SK-N-SH (cell line): ENCODE results near the gene PNPLA1. TPM values are rescaled to one million over a fixed set of nuclear protein-coding genes. Genes with fewer than 3 reads are reported as not detected.

Experiments used
- CTCF ChIA-PET: fragments of 300-600, 350-600 bp; formaldehyde crosslinking; extraction: SDS; loops from one replicate; lab custom pipeline; 2021; lab: Yijun Ruan, JAX
- POLR2A ChIA-PET: fragments of 350-600 bp; sonication (Branson Sonifier 250); formaldehyde crosslinking; extraction: SDS; loops from one replicate; lab custom pipeline; 2020; ENCODE audit warnings: antibody characterized with exemption, inconsistent platforms; lab: Yijun Ruan, JAX
- DNase-seq: peaks from one replicate; pipeline ENCODE4 v3.0.0; 2012
- H2AFZ ChIP-seq: fragments of 200-600 bp; sonication (generic); 2 replicates; pipeline ENCODE4 v1.8.1; 2016; ENCODE audit warnings: antibody characterized with exemption, mild to moderate bottlenecking, low read depth
- H3F3A ChIP-seq: fragments of 200-600 bp; sonication (generic); replicated peaks from 2 replicates; pipeline ENCODE3; 2016; ENCODE audit warnings: antibody characterized with exemption, mild to moderate bottlenecking; ENCODE audit not compliant: insufficient read depth
- H3K27ac ChIP-seq, 2 experiments: fragments of 200-500 bp in 1 of 2; fragments of 200-600 bp in 1 of 2; sonication (Bioruptor generic) in 1 of 2; sonication (generic), shearing (Covaris generic) in 1 of 2; 2 replicates each; pipeline versions ENCODE4 v1.5.1 to v1.6.1; 2014 to 2016; ENCODE audit warnings: low read depth in 2 of 2, inconsistent platforms in 1 of 2, low read length in 1 of 2, mild to moderate bottlenecking in 1 of 2, mixed read lengths in 1 of 2
- H3K27me3 ChIP-seq: fragments of 200-600 bp; sonication (generic), shearing (Covaris generic); 2 replicates; pipeline ENCODE4 v1.6.1; 2016; ENCODE audit warnings: mixed run types; ENCODE audit not compliant: insufficient read depth
- H3K36me3 ChIP-seq, 2 experiments: fragments of 200-500 bp in 1 of 2; fragments of 200-600 bp in 1 of 2; sonication (Bioruptor generic) in 1 of 2; sonication (generic) in 1 of 2; replicated peaks in 1 of 2; 2 replicates each; pipeline versions ENCODE3 to v1.5.1; 2014 to 2016; ENCODE audit warnings: low read length in 1 of 2, mild to moderate bottlenecking in 1 of 2; ENCODE audit not compliant: insufficient read depth in 2 of 2, control insufficient read depth in 1 of 2
- H3K4me1 ChIP-seq, 2 experiments: fragments of 200-500 bp in 1 of 2; fragments of 200-600 bp in 1 of 2; sonication (Bioruptor generic) in 1 of 2; sonication (generic), shearing (Covaris generic) in 1 of 2; 2 replicates each; pipeline versions ENCODE4 v1.5.1 to v1.6.1; 2014 to 2016; ENCODE audit warnings: low read depth in 1 of 2, low read length in 1 of 2, mixed run types in 1 of 2; ENCODE audit not compliant: insufficient read depth in 2 of 2, control insufficient read depth in 1 of 2
- H3K4me2 ChIP-seq: fragments of 200-600 bp; sonication (generic), shearing (Covaris generic); 2 replicates; pipeline ENCODE4 v1.6.1; 2017; ENCODE audit warnings: mixed run types
- H3K4me3 ChIP-seq, 2 experiments: fragments of 200-500 bp in 1 of 2; fragments of 200-600 bp in 1 of 2; sonication (Bioruptor generic) in 1 of 2; sonication (generic), shearing (Covaris generic) in 1 of 2; 2 replicates each; pipeline versions ENCODE4 v1.5.1 to v1.8.1; 2014 to 2016; ENCODE audit warnings: low read depth in 2 of 2, inconsistent platforms in 1 of 2, low read length in 1 of 2, mild to moderate bottlenecking in 1 of 2, mixed read lengths in 1 of 2, moderate library complexity in 1 of 2
- H3K79me2 ChIP-seq: fragments of 200-600 bp; sonication (generic); 2 replicates; pipeline ENCODE4 v1.8.1; 2017; ENCODE audit warnings: mild to moderate bottlenecking; ENCODE audit not compliant: insufficient read depth
- H3K9ac ChIP-seq: fragments of 200-600 bp; sonication (generic); 2 replicates; pipeline ENCODE4 v1.6.1; 2017; ENCODE audit warnings: mixed run types
- H3K9me2 ChIP-seq: fragments of 200-600 bp; sonication (generic); 2 replicates; pipeline ENCODE4 v1.6.1; 2017; ENCODE audit warnings: mixed run types
- H3K9me3 ChIP-seq: fragments of 200-600 bp; sonication (generic); 2 replicates; pipeline ENCODE4 v1.6.1; 2017; ENCODE audit warnings: mixed run types, mild to moderate bottlenecking, moderate library complexity
- H4K20me1 ChIP-seq: fragments of 200-600 bp; sonication (generic); 2 replicates; pipeline ENCODE4 v1.6.1; 2017; ENCODE audit warnings: mild to moderate bottlenecking, mixed run types; ENCODE audit not compliant: insufficient read depth
- EP300 ChIP-seq, 2 experiments: IDR thresholded peaks; 2 replicates each; pipeline versions ENCODE4 v1.4.0 to v1.6.1; 2012; ENCODE audit warnings: borderline replicate concordance in 1 of 2, low read depth in 1 of 2, low read length in 1 of 2
- FOXM1 ChIP-seq: IDR thresholded peaks from 2 replicates; pipeline ENCODE4 v1.4.0; 2012; ENCODE audit warnings: low read depth, mild to moderate bottlenecking
- GABPA ChIP-seq: IDR thresholded peaks from 2 replicates; pipeline ENCODE4 v1.4.0; 2012; ENCODE audit warnings: low read depth, mild to moderate bottlenecking
- GATA2 ChIP-seq: sonication (generic); formaldehyde crosslinking; IDR thresholded peaks from 2 replicates; pipeline ENCODE4 v1.5.0; 2020; ENCODE audit warnings: mild to moderate bottlenecking, missing genetic modification reagents
- JUND ChIP-seq: IDR thresholded peaks from 2 replicates; pipeline ENCODE4 v1.4.0; 2012
- MEF2A ChIP-seq: IDR thresholded peaks from 2 replicates; pipeline ENCODE4 v1.4.0; 2012; ENCODE audit warnings: low read depth, borderline replicate concordance
- NFIC ChIP-seq: IDR thresholded peaks from 2 replicates; pipeline ENCODE4 v1.4.0; 2012; ENCODE audit warnings: borderline replicate concordance
- POLR2AphosphoS5 ChIP-seq: IDR thresholded peaks from 2 replicates; pipeline ENCODE4 v1.6.1; 2012; ENCODE audit warnings: low read depth, low read length
- RAD21 ChIP-seq: IDR thresholded peaks from 2 replicates; pipeline ENCODE4 v1.6.1; 2012; ENCODE audit warnings: mild to moderate bottlenecking, low read length
- RCOR1 ChIP-seq: fragments of 150-350 bp; IDR thresholded peaks from 2 replicates; pipeline ENCODE4 v1.6.1; 2017; ENCODE audit warnings: antibody characterized with exemption, low read length
- SIN3A ChIP-seq: IDR thresholded peaks from 2 replicates; pipeline ENCODE4 v1.6.1; 2012; ENCODE audit warnings: low read depth, mild to moderate bottlenecking, low read length, moderate library complexity, borderline replicate concordance
- TCF12 ChIP-seq: IDR thresholded peaks from 2 replicates; pipeline ENCODE4 v1.4.0; 2012
- WGBS: methylation state at CpG from one replicate; pipeline ENCODE4 v1.1.6; 2017; ENCODE audit warnings: low lambda C conversion rate; 5-methylcytosine and 5-hydroxymethylcytosine counted together
- polyA plus RNA-seq, 3 experiments: library from polyadenylated mRNA; depleted of rRNA; stranded (reverse); fragments of >200 nt; gene quantifications; 2 replicates each; pipeline ENCODE4 v1.2.3, GENCODE V29; 2012
- TF ChIP-seq, protein P1 (sequence below): fragments of 150-350 bp; IDR thresholded peaks from 2 replicates; pipeline ENCODE4 v1.6.1; 2017; ENCODE audit warnings: antibody characterized with exemption, low read length, low read depth, borderline replicate concordance
- TF ChIP-seq, protein P2 (sequence below): IDR thresholded peaks from 2 replicates; pipeline ENCODE4 v1.6.1; 2012; ENCODE audit warnings: mild to moderate bottlenecking, low read depth, low read length, moderate library complexity
- TF ChIP-seq, protein P3 (sequence below): IDR thresholded peaks from 2 replicates; pipeline ENCODE4 v1.4.0; 2012; ENCODE audit warnings: low read depth
- TF ChIP-seq, protein P4 (sequence below): fragments of 150-350 bp; IDR thresholded peaks from 2 replicates; pipeline ENCODE4 v1.6.1; 2016; ENCODE audit warnings: mild to moderate bottlenecking, low read depth, low read length
- TF ChIP-seq, protein P5 (sequence below): IDR thresholded peaks from 2 replicates; pipeline ENCODE4 v1.4.0; 2012; ENCODE audit warnings: low read depth, borderline replicate concordance
- TF ChIP-seq, protein P6 (sequence below): IDR thresholded peaks from 2 replicates; pipeline ENCODE4 v1.4.0; 2012; ENCODE audit warnings: low read depth, borderline replicate concordance

Gene PNPLA1
- polyA plus RNA-seq, 1 of the 3 experiments (the other 2 are of a cell fraction), result not detected

DNA sequence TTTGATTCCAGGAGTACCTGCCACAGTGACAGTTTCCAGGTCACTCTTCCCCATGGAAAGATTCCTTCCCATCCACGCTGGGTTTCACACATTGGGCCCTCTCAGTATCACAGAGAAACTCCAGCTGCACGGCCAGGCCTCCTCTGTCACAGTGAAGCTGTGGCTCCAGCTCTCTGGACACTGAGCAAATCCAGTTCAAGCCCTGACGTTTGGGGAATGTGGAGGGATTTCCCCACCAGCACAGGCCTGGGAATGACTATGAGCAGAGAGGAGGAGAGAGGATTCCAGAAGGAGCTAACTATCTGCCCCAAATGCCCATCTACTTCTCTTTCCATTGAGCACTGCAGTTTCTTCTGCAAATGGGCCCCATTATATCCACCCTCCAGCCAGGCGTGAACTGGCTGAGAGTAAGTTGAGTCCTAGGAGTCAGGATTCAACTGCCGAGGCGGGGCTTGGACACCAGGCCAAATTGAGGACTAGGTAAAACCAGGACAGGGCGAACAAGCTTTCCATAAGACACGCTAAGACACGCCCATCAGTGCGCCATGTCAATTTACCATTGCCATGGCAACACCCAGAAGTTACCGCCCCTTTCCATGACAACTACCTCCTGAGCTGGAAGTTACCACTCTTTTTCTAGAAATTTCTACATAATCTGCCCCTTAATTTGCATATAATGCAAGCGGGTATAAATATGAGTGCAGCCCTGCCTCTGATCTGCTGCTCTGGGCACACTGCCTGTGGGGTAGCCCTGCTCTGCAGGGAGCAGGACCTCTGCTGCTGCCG lies 76.0 kb downstream of the PNPLA1 start:
- 90% methylated on average over 11 of the region's 13 CpGs for WGBS
- H3K9me2 ChIP-seq, result no peaks in the 10 kb centered on the region
- no peak for DNase-seq

More for the DNA sequence above, 76.0 kb downstream of the PNPLA1 start:
- CTCF ChIA-PET, result interaction anchor here (0.7 to 9.3 kb wide), 6 partner anchors 10 to 43 kb away, joined by 4 to 69 read pairs (median 6); no protein-coding TSS in a partner anchor
- H3K4me1 ChIP-seq, result peaks cover 6% of the 10 kb centered on the region in 2 experiments; a peak in 2 of 4 replicates
- POLR2A ChIA-PET, result no interaction called here
- H3K27me3 ChIP-seq, result no peaks in the 10 kb centered on the region
- TF ChIP-seq, protein P1, sequence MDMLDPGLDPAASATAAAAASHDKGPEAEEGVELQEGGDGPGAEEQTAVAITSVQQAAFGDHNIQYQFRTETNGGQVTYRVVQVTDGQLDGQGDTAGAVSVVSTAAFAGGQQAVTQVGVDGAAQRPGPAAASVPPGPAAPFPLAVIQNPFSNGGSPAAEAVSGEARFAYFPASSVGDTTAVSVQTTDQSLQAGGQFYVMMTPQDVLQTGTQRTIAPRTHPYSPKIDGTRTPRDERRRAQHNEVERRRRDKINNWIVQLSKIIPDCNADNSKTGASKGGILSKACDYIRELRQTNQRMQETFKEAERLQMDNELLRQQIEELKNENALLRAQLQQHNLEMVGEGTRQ, result no peak
- TF ChIP-seq EP300 (IDR thresholded peaks at IDR 0.05; ENCODE audit: borderline replicate concordance in 1 of 2, low read depth in 1 of 2, low read length in 1 of 2), result no peak
- TF ChIP-seq, protein P2, sequence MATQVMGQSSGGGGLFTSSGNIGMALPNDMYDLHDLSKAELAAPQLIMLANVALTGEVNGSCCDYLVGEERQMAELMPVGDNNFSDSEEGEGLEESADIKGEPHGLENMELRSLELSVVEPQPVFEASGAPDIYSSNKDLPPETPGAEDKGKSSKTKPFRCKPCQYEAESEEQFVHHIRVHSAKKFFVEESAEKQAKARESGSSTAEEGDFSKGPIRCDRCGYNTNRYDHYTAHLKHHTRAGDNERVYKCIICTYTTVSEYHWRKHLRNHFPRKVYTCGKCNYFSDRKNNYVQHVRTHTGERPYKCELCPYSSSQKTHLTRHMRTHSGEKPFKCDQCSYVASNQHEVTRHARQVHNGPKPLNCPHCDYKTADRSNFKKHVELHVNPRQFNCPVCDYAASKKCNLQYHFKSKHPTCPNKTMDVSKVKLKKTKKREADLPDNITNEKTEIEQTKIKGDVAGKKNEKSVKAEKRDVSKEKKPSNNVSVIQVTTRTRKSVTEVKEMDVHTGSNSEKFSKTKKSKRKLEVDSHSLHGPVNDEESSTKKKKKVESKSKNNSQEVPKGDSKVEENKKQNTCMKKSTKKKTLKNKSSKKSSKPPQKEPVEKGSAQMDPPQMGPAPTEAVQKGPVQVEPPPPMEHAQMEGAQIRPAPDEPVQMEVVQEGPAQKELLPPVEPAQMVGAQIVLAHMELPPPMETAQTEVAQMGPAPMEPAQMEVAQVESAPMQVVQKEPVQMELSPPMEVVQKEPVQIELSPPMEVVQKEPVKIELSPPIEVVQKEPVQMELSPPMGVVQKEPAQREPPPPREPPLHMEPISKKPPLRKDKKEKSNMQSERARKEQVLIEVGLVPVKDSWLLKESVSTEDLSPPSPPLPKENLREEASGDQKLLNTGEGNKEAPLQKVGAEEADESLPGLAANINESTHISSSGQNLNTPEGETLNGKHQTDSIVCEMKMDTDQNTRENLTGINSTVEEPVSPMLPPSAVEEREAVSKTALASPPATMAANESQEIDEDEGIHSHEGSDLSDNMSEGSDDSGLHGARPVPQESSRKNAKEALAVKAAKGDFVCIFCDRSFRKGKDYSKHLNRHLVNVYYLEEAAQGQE, result no peak
- no peak for TF ChIP-seq JUND
- TF ChIP-seq RCOR1, result no peak
- TF ChIP-seq TCF12, result no peak
- no peak for TF ChIP-seq FOXM1
- TF ChIP-seq SIN3A, result no peak
- TF ChIP-seq MEF2A, result no peak
- TF ChIP-seq, protein P3, sequence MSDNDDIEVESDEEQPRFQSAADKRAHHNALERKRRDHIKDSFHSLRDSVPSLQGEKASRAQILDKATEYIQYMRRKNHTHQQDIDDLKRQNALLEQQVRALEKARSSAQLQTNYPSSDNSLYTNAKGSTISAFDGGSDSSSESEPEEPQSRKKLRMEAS, result no peak
- TF ChIP-seq GATA2 (CRISPR knock-in tag), result no peak
- TF ChIP-seq, protein P4, sequence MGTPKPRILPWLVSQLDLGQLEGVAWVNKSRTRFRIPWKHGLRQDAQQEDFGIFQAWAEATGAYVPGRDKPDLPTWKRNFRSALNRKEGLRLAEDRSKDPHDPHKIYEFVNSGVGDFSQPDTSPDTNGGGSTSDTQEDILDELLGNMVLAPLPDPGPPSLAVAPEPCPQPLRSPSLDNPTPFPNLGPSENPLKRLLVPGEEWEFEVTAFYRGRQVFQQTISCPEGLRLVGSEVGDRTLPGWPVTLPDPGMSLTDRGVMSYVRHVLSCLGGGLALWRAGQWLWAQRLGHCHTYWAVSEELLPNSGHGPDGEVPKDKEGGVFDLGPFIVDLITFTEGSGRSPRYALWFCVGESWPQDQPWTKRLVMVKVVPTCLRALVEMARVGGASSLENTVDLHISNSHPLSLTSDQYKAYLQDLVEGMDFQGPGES, result no peak
- no peak for TF ChIP-seq NFIC
- TF ChIP-seq, protein P5, sequence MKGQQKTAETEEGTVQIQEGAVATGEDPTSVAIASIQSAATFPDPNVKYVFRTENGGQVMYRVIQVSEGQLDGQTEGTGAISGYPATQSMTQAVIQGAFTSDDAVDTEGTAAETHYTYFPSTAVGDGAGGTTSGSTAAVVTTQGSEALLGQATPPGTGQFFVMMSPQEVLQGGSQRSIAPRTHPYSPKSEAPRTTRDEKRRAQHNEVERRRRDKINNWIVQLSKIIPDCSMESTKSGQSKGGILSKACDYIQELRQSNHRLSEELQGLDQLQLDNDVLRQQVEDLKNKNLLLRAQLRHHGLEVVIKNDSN, result no peak
- TF ChIP-seq RAD21, result no peak
- no peak for TF ChIP-seq POLR2AphosphoS5
- TF ChIP-seq, protein P6, sequence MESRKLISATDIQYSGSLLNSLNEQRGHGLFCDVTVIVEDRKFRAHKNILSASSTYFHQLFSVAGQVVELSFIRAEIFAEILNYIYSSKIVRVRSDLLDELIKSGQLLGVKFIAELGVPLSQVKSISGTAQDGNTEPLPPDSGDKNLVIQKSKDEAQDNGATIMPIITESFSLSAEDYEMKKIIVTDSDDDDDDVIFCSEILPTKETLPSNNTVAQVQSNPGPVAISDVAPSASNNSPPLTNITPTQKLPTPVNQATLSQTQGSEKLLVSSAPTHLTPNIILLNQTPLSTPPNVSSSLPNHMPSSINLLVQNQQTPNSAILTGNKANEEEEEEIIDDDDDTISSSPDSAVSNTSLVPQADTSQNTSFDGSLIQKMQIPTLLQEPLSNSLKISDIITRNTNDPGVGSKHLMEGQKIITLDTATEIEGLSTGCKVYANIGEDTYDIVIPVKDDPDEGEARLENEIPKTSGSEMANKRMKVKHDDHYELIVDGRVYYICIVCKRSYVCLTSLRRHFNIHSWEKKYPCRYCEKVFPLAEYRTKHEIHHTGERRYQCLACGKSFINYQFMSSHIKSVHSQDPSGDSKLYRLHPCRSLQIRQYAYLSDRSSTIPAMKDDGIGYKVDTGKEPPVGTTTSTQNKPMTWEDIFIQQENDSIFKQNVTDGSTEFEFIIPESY, result no peak
- no peak for TF ChIP-seq GABPA
- TF ChIP-seq, all 33 proteins: peak for 0
- Histone ChIP-seq H2AFZ (0 out of 2 replicates have a peak overlapping the region, but pooled peaks have one; percentile 22), H4K20me1 (no peaks in the 10 kb centered on the region), H3K9me3 (no peaks in the 10 kb centered on the region), H3F3A (no peaks in the 10 kb centered on the region), H3K9ac (no peak overlapping the region), H3K4me3 (no peak overlapping the region), H3K4me2 (no peak overlapping the region), H3K79me2 (no peaks in the 10 kb centered on the region), H3K36me3 (no peaks in the 10 kb centered on the region), H3K27ac (no peak overlapping the region)
